KOPT-K1 (cell line): ENCODE results near the gene BCAP31.
"Not testable (repeated sequence)": the region's sequence is repeated elsewhere in the genome, so short reads cannot be mapped to it uniquely, and the experiment has no call there.

Experiments
- H3K27ac ChIP-seq: fragments of 200-600 bp; sonication (generic); 2 replicates; pipeline ENCODE4 v1.5.1; 2016; ENCODE audit warnings: antibody characterized with exemption, mild to moderate bottlenecking, low read depth, low read length; ENCODE audit not compliant: poor library complexity, severe bottlenecking
- H3K36me3 ChIP-seq: fragments of 200-600 bp; sonication (generic); 2 replicates; pipeline ENCODE4 v1.5.1; 2017; ENCODE audit warnings: antibody characterized with exemption, mild to moderate bottlenecking, low read length, moderate library complexity; ENCODE audit not compliant: insufficient read depth
- H3K9me3 ChIP-seq: fragments of 200-600 bp; sonication (generic); 2 replicates; pipeline ENCODE4 v1.5.1; 2017; ENCODE audit warnings: antibody characterized with exemption, low read length, mild to moderate bottlenecking; ENCODE audit not compliant: insufficient read depth, poor library complexity, severe bottlenecking

BCAP31 gene

DNA sequence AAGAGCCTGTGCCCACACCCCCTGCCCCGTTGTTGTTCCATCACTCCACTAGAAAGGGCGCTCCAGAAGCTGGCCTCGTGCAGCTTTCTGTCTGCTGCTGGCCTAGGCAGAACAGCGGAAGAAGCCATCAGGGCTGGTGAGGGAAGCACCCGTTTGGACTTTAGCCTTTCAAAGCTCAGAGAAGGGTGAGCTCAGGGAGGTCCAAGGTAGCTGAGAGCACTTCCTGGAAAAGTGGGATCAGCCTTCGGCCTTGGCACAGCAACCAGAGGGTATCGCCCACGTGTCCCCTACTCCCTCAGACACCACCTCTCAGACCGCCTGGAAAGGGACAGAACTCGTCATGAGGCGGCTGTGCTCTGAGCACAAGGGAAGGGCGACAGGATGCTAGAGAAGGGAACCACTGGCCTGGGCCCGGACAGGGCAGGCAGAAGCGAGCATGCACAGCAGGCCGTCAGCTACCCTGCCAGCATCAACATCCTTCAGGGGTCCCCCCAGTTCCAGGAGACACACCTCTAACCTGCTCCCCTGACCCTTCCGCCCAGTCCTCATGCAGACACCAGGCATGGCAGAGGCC lies 24.9 kb downstream of the BCAP31 start:
- H3K9me3 ChIP-seq, H3K27ac ChIP-seq: not testable (repeated sequence)
- peaks cover 57% of the 10 kb centered on the region for H3K36me3 ChIP-seq

GRCh38 chrX:153697924-153698865 lies 26.0 kb downstream of the BCAP31 start:
- peaks cover 46% of the 10 kb centered on the region for H3K36me3 ChIP-seq
- no peaks in the 10 kb centered on the region for H3K9me3 ChIP-seq
- H3K27ac ChIP-seq, result no peak overlapping the region

DNA sequence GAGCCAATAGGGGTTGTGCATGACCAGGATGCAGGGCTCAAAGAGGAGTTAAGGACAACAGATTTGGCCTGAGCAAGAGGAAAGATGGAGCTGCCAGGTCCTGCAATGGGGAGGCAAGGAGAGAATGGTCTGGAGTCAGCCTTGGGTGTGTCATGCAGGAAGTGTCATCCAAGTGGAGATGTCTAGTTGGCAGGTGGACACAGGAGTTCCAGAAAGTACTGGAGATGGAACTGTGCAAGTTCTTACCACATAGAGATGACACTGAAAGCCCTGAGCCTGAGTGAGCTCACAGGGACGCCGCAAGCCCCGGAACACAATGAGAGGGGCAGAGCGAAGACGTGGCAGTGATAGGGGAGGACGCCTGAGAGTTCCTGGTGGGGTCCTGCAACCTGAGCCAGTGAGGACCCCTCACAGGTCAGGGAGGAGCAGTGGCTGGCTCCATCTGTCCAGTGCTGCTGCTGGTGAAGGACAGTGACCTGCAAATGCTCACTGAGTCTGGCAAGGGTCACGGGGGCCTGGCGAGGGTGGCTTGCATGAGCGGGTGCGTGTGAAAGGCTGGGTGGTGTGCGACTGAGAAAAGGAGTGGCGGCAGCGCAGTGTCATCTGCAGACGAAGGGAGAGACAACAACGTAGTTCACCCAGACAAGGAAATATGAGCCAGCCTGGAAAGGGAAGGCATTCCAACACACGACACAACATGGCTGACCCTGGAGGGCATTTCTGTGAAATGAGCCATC lies 27.0 kb downstream of the BCAP31 start:
- H3K27ac ChIP-seq, H3K9me3 ChIP-seq: not testable (repeated sequence)
- peaks cover 36% of the 10 kb centered on the region for H3K36me3 ChIP-seq

DNA sequence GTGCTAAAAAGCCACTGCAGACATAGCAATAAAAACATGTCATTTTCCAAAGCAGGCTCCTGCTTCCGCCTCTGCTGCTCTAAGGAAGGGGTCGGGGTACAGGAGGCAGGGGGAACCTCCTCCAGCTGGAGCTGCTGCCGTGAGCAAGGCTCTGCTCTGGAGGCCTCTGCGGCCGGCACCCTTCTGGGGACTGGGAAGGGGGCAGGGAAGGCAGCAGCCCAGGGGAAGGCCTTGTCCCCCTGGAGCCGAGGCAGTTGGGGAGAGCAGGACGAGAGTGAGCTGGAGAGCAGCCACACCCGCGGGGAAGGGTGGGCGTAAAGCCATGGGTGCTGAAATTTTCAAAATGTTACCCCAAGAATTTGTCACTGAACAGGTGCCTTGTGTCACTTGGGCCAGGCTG lies 27.6 kb downstream of the BCAP31 start:
- H3K36me3 ChIP-seq, result peaks cover 30% of the 10 kb centered on the region
- not testable (repeated sequence) for H3K9me3 ChIP-seq, H3K27ac ChIP-seq

GRCh38 chrX:153696100-153696499 lies 28.1 kb downstream of the BCAP31 start:
- no peaks in the 10 kb centered on the region for H3K9me3 ChIP-seq
- peaks cover 25% of the 10 kb centered on the region; the same call in 1 of the 2 replicates for H3K36me3 ChIP-seq
- no peak overlapping the region for H3K27ac ChIP-seq

DNA sequence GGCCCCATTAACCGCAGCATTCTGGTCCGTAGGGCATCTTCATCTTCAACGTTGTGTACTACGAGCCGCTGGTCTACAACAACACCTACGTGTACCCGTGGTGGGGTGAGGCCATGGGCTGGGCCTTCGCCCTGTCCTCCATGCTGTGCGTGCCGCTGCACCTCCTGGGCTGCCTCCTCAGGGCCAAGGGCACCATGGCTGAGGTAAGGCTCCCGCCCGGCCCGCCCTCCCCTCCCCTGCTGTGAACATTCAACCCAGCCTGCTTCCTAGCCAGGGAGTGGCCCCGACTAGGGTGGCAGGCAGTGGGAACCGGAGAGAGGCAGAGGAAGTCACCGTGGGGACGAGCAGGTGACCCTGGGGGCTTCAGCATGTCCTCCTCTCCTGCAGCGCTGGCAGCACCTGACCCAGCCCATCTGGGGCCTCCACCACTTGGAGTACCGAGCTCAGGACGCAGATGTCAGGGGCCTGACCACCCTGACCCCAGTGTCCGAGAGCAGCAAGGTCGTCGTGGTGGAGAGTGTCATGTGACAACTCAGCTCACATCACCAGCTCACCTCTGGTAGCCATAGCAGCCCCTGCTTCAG lies 29.4 kb downstream of the BCAP31 start:
- Histone ChIP-seq H3K27ac (no peak overlapping the region), H3K9me3 (no peaks in the 10 kb centered on the region), H3K36me3 (peaks cover 21% of the 10 kb centered on the region; the same call in 1 of the 2 replicates)

DNA sequence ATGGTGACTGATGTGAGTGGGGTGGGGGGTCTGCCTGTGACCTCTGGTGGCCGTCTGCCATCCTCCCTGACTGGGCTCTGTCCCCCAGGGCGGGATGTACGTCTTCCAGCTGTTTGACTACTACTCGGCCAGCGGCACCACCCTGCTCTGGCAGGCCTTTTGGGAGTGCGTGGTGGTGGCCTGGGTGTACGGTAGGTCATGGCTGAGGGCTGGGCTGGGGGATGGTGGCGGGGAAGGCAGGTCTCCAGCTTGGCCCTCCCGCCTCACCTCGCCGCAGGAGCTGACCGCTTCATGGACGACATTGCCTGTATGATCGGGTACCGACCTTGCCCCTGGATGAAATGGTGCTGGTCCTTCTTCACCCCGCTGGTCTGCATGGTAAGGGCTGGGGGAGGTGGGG lies 29.9 kb downstream of the BCAP31 start:
- H3K9me3 ChIP-seq, H3K27ac ChIP-seq: not testable (repeated sequence)
- peaks cover 20% of the 10 kb centered on the region; the same call in 1 of the 2 replicates for H3K36me3 ChIP-seq

GRCh38 chrX:153693216-153694086 lies 30.7 kb downstream of the BCAP31 start:
- H3K9me3 ChIP-seq, result no peaks in the 10 kb centered on the region
- no peak overlapping the region for H3K27ac ChIP-seq
- H3K36me3 ChIP-seq, result peaks cover 12% of the 10 kb centered on the region; the same call in 1 of the 2 replicates

- no peak overlapping the region for H3K27ac ChIP-seq
- no peaks in the 10 kb centered on the region for H3K9me3 ChIP-seq
- peaks cover 6% of the 10 kb centered on the region; the same call in 1 of the 2 replicates for H3K36me3 ChIP-seq
Measured at GRCh38 chrX:153692611-153693156, 31.5 kb downstream of the BCAP31 start.

DNA sequence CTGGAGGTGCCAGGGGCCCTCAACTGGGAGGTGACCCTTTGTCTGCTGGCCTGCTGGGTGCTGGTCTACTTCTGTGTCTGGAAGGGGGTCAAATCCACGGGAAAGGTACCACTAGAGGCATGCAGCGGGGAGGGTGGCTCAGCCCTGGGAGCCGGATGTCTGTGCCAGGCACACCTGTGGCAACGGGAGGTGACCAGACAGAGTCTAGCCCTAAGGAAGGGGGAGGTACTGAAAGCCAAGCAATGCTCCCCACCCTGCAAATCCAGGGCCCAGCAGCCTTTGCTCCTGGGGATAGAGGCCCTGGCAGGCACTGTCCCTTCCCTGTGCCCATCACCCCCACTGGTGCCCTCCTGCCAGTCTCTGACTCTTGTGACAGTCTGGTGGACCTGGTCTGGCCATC lies 32.2 kb downstream of the BCAP31 start:
- no peak overlapping the region for H3K27ac ChIP-seq
- H3K36me3 ChIP-seq, result no peaks in the 10 kb centered on the region; the same call in 1 of the 2 replicates
- no peaks in the 10 kb centered on the region for H3K9me3 ChIP-seq

GRCh38 chrX:153691032-153691827 lies 33.0 kb downstream of the BCAP31 start:
- not testable (repeated sequence) for H3K9me3 ChIP-seq, H3K27ac ChIP-seq, H3K36me3 ChIP-seq

DNA sequence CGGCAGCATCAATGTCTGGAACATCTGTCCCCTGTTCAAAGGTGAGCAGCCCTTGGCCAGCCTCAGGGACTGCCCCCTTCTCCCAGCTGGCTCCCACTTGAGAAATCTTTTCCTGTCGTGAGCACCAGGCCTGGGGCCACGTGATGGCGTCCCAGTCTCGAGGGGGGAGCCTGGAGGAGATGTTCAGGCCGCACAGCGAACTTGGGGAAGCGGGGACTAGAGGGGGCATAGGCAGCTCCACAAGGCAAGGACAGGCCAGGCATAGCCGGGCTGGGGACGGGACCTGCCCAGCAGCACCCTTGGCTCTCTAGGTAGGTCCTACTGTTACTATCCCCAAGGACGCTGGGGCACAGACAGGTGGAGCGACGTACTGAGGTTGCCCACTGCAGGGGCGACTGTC lies 33.7 kb downstream of the BCAP31 start:
- H3K9me3 ChIP-seq, result no peaks in the 10 kb centered on the region
- no peak overlapping the region for H3K27ac ChIP-seq
- no peaks in the 10 kb centered on the region; the same call in 1 of the 2 replicates for H3K36me3 ChIP-seq

- Histone ChIP-seq H3K27ac (no peak overlapping the region), H3K9me3 (no peaks in the 10 kb centered on the region), H3K36me3 (no peaks in the 10 kb centered on the region)
Measured at GRCh38 chrX:153689654-153690465, 34.3 kb downstream of the BCAP31 start.
